Activated naive CD4-positive, alpha-beta T cell treated with anti-CD3 and anti-CD28 coated beads, Interleukin-2, amount 50 U/mL, for 16 hours (primary cell): ENCODE data around the gene RAD18.

Source experiments
- DNase-seq: peaks from one replicate; pipeline ENCODE4 v3.0.0-alpha.2; 2020

The RAD18 gene

DNA sequence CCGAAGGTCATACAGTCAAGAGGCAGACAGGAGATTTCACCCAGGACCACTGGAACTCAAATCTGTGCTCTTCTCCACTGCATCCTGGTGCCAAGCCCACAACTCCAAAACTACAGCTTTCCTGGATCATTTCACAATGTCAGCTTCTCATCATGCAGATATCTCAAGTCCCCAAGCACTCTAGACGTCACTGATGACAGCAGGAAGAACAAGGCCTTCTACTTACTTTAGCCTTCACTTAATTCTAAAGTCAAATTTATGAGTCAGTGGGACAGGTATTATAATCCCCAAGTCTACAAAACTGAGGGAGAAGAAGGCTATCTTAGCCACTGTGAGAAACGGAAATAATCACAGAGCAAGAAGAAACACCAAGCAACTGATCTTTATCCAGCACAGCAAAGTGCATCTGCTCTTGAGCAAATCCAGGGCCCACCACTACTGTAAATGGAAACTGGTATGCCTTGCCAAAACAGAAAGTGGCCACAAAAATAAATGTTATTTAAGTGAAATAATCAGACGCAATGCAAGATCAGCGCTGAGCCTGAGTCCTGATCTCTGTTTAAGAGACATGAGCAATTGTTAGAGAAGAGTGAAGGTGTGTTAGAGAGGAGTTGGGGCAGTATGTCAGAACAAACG is 928 bp downstream of the RAD18 start:
- no peak for DNase-seq

DNA sequence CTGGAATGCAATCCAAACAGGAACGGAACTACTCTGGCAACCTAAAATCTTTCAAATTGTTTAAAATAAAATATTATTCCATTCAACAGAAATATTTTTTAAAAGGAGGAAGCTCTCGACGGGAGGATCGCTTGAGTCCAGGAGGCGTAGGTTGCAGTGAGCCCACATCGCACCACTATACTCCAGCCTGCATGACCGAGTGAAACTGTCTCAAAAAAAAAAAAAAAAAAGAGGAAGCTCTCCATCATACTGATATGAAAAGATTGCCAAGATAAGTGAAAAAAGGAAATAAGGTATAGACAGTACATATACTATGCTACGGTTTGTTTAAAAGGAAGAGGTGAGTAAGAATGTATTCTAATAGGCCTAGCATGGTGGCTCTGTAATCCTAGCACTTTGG is 3.6 kb downstream of the RAD18 start:
- DNase-seq = no peak

DNA sequence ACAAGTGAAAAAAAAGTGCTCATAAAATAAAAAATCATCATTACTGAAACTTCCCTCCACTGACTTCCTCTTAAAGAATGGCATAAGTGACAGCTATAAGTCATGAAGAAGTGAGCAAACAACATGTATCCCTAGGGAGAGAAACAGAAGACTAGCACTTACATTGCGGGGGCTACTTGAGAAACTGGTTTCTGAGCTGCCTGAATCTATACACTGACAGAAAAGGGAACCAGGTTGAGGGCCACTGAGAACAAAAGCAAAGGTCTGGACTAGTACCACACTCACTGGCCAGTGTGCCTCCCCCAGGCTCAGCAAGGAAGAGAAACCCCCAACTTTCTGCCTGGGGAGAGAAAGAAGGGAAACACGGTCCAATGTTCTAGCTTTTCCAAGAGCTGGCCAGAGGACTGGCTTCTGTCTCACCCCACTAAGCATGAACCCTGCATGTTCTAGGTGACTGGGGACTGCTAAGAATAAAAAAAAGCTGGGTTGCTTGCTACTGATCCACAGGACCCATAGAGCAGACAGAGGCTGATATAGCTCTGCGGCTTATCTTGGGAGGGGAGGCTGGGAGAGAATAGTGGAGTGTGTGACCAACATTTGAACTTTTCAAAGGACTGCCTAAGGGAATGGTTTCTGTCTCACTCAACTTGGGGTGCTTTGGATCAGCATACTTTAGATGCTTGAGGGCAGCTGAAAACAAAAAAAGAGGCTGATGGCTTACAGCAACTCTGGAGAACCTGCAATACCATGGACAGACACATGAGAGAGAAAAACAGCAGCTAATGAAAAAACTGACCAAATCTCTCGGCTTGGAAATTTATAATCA is 8.1 kb downstream of the RAD18 start:
- no peak for DNase-seq

DNA sequence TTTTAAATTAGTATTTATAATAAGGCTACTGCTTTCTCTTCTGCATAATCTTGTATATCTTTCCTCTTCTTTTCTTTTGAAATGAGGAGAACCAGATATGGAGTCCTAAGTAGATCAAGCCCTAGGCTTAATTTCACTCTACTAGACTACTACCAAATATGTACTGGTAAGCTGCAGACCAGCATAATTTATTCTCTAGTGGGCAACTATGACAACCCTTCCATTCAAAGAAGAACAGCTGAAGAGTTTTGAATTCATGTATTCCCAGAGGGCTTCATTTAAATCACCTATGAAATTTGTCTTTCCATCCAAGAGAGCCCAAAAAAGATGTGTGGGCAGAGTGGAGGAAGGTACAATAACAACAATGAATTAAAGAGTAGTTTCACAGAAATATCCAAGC is 10.0 kb downstream of the RAD18 start:
- DNase-seq = no peak

DNA sequence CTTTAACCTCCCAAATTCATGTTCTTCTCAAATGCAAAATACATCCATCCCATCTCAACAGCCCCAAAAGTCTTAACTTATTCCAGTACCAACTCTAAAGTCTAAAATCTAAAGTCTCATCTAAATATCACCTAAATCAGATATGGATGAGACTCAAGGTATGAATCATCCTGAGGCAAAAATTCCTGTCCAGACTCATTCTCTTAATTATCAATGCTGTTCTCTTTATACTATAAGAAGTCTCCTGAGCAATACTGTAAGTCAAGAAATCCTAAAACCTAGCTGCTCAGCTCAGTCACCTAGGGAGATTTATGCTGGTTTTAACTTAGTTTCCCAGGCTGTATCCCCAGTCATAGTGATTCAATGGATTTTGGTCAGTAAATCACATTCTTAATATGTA is 11.1 kb downstream of the RAD18 start:
- DNase-seq = no peak

DNA sequence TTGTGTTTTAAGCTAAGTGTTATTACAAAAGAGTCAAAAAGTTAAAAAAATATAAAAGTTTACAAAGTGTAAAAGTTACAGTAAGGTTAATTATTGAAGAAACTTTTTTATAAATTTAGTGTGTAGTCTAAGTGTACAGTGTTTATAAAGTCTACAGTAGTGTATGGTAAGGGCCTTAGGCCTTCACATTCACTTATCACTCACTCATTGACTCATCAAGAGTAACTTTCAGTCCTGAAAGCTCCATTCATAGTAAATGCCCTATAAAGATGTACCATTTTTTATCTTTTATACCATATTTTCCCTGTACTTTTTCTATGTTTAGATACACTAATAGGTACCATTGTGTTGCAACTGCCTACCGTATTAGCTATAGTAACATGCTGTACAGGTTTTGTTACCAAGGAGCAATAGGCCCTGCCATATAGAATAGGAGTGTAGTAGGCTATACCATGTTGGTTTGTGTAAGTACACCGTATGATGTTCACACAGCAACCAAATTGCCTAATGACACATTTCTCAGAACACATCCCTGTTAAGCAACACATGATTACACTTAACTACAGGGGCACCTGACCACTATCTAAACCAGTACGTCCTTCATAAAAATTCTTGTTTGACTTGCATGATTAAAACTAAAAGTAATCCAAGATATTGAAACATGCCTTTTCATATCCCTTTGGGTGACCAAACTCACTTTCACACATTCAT is 17.2 kb downstream of the RAD18 start:
- DNase-seq = no peak

DNA sequence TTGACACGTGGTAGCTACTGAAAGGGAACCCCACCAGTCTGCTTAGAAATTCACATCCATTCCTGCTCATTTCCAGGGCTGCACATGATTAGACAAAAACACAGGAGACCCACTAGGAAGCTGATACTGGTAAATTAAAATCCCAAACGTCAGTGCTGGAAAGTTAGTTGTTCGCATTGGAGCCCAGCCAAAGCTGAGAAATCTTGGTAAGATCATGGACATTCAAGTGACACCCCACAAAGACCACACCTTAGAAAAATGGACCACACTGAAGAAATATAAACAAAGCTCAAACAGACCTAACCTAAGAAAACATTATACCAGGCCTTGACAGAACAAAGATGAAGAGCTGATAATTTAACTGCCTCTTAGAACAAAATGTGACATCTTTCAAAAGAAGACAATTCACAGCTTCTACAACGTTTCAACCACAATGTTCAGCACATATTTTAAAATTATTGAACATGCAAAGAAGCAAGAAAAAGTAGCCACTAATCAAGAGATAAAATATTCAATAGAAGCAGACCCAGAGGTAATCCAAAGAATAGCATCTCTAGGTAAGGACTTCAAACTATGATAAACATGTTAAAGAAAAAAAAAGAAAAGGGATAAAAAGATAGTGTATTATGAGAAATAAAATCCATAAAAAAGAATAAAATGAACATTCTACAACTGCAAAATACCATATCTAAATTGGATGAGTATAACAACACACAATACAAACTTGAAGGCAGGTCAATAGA is 20.4 kb downstream of the RAD18 start:
- no peak for DNase-seq

DNA sequence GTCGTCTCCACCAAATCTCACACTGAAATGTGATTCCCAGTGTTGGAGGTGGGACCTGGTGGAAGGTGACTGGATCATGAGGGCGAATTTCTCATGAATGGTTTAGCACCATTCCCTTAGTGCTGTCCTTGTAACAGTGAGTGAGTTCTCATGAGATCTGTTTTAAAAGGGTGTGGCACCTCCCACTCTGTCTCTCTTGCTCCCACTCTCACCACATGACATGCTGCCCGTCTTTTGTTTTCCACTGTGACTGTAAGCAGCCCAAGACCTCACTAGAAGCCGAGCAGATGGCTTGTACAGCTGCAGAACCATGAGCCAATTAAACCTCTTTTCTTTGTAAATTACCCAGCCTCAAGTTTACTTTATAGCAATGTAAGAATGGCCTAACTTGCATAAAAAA is 21.2 kb downstream of the RAD18 start:
- DNase-seq = no peak

DNA sequence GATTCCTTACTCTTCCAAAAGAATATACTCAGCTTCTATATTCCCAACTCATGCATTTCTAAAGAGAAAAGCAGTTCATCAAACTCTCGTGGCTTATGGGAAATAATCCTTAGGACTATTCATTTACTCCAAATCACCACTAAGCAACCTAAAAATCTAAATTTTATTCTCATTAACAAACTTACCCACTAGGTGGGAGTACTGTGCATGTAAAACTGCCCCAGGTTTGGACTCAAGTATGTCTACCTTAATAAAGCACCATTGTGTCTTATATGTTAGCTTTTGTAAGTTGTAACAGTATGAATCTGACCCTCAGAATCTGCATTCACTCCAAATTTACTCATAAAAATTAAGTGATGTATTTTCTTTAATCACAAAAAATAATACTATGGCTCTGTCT is 25.3 kb downstream of the RAD18 start:
- DNase-seq = no peak

DNA sequence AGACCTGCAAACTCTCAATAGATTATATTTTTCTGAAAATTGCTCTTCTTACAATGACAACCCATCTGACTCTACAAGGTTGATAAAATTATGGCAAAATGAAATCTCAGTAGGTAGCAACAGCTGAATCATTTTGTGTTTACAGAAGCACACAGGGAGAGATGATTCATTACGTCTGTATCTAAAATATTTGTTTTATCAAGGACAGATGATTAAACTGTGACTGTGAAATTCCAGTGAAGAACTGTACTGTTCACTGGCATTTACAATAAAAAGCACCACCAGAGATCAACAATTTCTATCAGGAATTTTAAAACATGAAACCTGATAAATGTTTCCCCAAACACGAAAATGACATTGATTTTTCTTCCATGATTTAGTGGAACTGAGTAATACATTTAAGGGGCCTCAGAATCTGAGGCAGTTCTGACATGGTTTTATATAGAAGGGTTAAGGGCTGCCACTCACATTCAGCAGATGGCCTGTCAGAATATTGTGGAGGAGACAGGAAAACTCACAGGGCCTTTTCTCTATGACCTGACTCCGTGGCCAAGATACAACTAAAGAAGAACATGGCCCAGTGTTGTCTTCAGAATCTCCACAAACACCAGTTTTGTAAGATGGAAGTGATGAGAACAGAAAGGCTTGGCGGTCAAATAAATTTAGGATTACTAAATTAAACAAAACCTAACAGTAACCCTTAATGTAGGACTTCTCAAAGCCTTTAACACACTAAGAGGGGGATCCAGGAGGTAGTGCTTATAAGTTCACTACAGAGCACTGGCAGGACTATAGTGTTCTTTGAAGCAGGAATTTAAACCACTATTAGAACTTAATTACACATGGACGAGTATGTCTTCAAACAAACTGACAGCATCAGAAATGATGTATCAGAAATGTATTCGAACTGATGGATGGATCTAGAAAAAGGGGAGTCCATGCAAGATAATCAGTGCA is 25.9 kb downstream of the RAD18 start:
- no peak for DNase-seq

DNA sequence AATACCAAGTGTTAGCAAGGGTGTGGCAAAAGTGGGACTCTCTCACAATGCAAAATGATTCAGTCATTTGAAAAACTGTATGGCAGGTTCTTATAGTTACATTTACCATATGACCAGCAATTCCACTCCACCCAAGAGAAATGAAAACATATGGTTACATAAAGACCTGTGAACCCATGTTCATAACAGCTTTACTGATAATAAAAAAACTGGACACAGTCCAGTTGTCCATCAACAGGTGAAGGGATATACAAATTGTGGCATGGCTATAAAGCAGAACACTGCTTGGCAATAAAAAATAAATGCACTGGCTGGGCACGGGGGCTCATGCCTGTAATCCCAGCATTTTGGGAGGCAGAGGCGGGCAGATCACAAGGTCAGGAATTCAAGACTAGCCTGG is 30.8 kb downstream of the RAD18 start:
- DNase-seq = no peak

DNA sequence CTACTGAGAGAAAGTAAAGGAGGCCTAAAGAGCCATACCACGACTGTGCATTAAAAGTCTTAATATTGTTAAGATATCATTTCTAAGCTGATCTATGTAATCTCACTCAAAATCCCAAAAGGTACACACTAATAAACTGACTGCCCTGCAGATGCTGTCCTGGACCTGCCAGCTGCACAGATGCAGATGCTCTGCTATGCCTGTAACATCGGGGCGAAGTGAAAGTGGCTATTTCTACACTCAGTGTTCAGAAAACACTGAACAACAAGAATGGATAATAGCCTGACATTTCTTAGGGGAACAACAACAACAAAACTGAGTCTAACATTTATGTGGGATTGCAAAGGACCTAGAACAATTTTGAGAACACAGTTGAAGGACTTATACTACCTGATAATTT is 31.9 kb downstream of the RAD18 start:
- DNase-seq = no peak

DNA sequence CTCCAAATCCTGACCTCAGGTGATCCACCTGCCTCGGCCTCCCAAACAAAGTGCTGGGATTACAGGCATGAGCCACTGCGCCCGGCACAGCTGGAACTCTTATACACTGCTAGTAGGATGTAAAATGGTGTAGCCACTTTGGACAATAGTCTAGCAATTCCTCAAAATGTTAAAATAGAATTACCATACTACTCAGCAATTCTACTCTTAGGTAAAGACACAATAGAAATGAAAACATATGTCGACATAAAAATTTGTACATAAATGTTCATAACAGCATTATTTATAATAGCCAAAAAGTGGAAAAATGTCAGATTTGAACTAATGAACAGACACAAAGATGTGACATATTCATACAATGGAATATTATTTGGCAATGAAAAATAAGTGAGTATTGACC is 33.4 kb downstream of the RAD18 start:
- no peak for DNase-seq

DNA sequence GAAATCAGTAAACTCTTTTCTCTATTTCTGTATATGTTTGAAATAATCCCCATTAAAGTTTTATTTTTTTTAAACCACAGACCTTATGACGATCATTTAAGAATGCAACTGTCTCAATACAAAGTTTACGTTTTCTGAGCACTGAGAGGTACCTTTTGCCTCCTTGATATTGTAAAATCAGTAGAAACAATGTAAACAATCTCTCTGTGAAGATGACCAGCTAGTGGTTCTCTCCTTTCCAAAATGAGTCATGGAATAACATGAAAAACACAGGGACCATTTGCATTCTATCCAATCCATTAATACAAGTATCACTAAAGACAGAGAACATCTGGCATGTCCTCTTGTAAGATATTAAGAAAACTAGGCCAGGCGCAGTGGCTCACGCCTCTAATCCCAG is 48.8 kb downstream of the RAD18 start:
- DNase-seq = no peak

DNA sequence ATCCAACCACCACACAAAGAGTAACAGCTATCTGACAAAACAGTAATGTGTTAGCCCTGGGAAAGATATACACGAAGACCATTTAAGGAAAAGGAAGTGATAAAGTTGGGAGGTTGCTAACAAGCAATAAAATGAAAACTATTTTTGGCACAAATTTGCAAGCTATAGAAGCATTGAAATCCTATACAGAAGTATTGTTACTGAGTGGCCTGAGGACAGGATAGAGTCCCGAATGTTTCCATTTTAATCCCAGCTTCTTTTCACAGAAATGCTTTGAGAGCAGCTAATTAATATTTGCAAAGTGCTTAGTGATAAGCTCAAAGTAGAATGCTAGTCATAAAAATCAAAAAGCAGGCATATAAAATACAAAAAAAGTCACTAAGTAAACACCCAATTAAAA is 51.5 kb downstream of the RAD18 start:
- no peak for DNase-seq

DNA sequence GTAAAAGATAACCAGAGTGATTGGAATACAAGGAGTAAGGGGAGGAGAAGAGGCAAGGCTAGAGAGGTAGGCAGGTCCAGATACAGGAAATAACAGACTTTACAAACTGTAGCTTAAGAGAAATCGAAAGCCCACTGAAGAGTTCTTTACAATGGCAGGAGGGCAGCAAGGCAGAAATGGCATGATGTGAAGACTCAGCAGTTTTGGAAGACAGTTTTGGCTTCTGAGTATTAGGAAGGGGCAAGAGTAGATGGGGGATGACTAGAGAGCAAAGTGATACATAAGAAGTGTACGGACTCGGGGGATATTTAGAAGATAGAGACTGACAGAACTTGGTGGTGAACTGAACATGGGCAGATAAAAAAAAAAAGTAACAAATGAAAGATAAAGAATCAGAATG is 54.1 kb downstream of the RAD18 start:
- DNase-seq = no peak

DNA sequence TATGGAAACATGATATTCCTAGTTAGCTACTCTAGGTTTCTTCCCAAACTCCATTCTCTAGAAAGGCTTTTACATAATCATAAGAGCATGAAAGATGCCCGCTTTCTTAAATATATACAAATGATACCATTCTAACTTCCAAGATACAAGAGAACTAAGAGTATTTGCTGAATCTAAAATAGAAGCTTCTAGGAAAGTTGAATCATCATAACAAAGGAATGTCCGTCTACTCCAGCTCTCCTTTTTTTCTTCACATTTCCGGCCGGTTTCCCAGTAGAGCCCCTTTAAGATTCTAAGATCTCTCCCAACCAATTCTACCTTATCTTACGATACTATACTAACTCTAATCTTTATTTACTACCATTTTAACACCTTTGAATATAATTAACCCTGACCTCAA is 60.1 kb downstream of the RAD18 start:
- DNase-seq = no peak

DNA sequence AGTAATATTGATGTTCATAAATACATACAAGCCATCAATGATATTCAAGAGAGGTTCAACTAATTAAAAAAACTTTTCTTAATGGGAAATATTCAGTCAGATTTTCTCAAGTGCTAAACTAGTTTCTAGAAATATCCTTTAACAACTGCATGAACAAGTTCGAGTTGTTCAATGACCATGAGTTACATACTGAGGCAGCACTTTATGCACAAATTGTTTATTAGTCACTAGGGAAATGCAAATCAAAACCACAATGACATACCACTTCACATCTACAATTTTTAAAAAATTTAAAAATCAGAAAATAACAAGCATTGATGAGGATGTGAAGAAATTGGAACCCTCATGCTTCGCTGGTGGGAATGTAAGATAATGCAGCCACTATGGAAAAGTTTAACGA is 62.4 kb downstream of the RAD18 start:
- DNase-seq = no peak

DNA sequence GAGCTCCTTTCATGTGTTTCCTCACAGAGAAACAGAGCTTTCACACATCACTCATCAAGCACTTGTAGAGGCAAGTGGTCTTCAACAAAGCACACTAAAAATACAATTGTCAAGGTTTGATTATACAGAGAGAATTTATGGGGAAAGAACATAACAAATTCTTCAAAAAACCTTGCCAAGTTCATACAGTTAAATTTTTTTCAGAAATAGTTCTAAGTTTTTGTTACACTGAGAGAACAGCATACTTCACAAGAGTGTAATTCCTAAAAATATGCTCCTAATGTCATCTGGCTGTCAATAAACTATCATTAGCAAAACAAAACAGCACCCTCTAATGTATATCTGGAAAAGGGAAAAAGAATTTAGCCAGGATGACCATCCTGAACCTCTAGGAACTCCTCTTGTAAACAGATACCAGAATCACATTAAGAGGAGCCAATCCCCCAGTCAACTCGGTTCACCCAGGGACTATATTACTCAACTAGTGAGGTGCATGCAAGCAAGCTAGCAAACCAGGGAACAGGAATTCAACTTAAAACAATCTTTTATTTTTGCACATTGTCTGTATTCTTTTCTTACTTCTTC is 63.3 kb downstream of the RAD18 start:
- DNase-seq = no peak

DNA sequence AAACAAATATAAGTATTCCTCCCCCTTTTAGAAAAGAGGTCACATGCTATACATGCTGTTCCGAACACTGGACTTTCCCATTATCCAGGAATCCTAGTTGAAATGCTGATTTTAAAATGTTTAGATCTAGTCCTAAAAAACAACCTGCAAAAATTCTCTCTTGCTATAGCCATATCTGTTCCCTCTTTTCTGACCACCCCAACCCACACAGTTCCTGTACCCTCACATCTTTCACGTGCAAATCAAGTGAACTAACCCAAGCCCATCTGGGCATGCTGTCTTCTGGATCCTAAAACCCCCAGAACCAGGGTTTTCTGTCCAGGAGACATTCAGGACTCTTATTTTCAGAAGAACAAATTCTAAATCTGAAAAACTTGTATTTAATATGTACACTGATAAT is 67.4 kb downstream of the RAD18 start:
- no peak for DNase-seq

DNA sequence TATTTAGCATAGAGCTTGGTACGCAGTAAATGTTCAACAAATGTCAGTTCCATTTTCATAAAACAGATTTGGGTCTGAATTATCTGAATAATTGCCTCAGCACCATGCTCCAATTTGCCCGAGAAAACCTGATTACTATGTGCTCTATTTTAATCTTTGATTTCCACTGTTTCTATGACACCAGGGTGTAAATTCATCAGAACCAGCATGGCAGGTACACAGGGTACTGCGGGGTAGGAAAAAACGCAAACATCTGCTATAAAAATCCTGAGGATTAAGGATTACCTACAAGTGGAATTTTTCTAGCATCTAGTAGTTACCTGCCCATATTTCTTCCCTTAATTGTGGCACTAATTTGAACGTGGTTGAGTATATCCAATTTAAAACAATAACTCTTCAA is 70.3 kb downstream of the RAD18 start:
- DNase-seq = no peak

DNA sequence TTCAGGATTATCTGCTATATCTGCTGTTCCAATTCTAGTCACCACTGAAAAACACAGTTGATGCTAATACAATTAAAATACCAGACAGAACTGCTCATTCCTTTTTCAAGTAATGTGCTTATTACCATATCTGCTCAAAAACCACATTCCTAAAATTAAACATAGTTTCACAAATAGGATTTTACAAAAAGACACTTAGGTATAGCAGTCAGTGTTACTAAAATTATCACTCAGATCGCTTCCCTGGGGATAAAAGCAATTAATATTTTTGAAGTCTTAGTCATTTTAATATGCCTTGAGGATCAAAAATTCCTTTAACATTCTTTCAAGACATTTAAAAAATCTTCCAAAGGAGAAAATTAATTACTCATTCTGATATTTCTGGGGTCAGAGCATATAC is 71.5 kb downstream of the RAD18 start:
- DNase-seq = no peak
